Measurements from ENCODE around the gene PARN. TPM values are rescaled to one million over a fixed set of nuclear protein-coding genes. Genes with fewer than 3 reads are reported as not detected.

Gene PARN
- total and polyA plus RNA-seq, 2 of the 4 experiments (the other 2 are of a cell fraction): 24.6 to 25.1 TPM

- H3K9me3 ChIP-seq (ENCODE audit: control insufficient read depth, insufficient read depth, low read length): no peaks in the 10 kb centered on the region
- no peak overlapping the region for H2BK15ac ChIP-seq (ENCODE audit: low read depth, low read length)
- no peak overlapping the region for H2BK20ac ChIP-seq (ENCODE audit: low read depth, low read length)
- TF ChIP-seq ELK1 (IDR thresholded peaks at IDR 0.05; ENCODE audit: borderline replicate concordance, low read depth, low read length) (no peak), POLR2A (IDR thresholded peaks at IDR 0.05; ENCODE audit: low read depth, low read length) (no peak), MXI1 (IDR thresholded peaks at IDR 0.05; ENCODE audit: borderline replicate concordance, low read depth, low read length) (no peak), RFX5 (IDR thresholded peaks at IDR 0.05; ENCODE audit: low read depth, low read length) (no peak), FOS (IDR thresholded peaks at IDR 0.05; ENCODE audit: low read depth, low read length) (no peak), CTCF (conservative IDR thresholded peaks at IDR 0.05; ENCODE audit: low read depth, low read length) (no peak), MAFK (IDR thresholded peaks at IDR 0.05; ENCODE audit: low read depth, low read length) (no peak), BHLHE40 (IDR thresholded peaks at IDR 0.05; ENCODE audit: low read depth, low read length) (no peak), MAZ (IDR thresholded peaks at IDR 0.05; ENCODE audit: borderline replicate concordance, low read depth, low read length) (no peak)
- in situ Hi-C loops (cut with MboI; ENCODE audit: low sequenced_read_pairs): no loop called here
- H4K5ac ChIP-seq (ENCODE audit: low read depth, low read length): no peak overlapping the region
- DNase-seq (no peak), ATAC-seq (ENCODE audit: low read depth) (no peak)
- intact Hi-C loops (cut with micrococcal nuclease): no loop called here
- no peak overlapping the region for H4K8ac ChIP-seq (ENCODE audit: low read depth in 2 of 2, low read length in 2 of 2)
- ChIA-PET POLR2A (ENCODE audit: unreplicated experiment) (no interaction called here), CTCF (no interaction called here)
- no peaks in the 10 kb centered on the region for H3K27me3 ChIP-seq (ENCODE audit: control insufficient read depth, insufficient read depth, low read length)
- H3K14ac ChIP-seq (replicated peaks; ENCODE audit: low read depth, low read length): no peak overlapping the region
- no peak overlapping the region for H3K4me2 ChIP-seq (ENCODE audit: low read depth, low read length)
- no peaks in the 10 kb centered on the region; the same call in 1 of the 2 replicates for H4K20me1 ChIP-seq (ENCODE audit: insufficient read depth, low read length)
- no peak overlapping the region for H2AK5ac ChIP-seq (ENCODE audit: low read depth, low read length)
- peaks cover 4 to 13% of the 10 kb centered on the region in 2 experiments; a peak in 2 of 4 replicates for H3K79me1 ChIP-seq (ENCODE audit: low read depth in 1 of 2, low read length in 2 of 2)
- no peak overlapping the region for H2AFZ ChIP-seq (replicated peaks; ENCODE audit: low read length, poor library complexity)
- no peak overlapping the region for H3K4me3 ChIP-seq (ENCODE audit: insufficient read depth, low read depth, low read length)
- no peak overlapping the region for H2AK9ac ChIP-seq (replicated peaks; ENCODE audit: low read depth, low read length, poor library complexity)
- peaks cover 2% of the 10 kb centered on the region; the same call in 1 of the 2 replicates for H3K36me3 ChIP-seq (ENCODE audit: control insufficient read depth, insufficient read depth, low read length)
- no TSS peak for BruUV-seq (replicated peaks)
- no peak overlapping the region for H2BK5ac ChIP-seq (ENCODE audit: low read depth, low read length, poor library complexity, severe bottlenecking)
- no peak overlapping the region for H2BK120ac ChIP-seq (ENCODE audit: low read depth, low read length)
- H3K4ac ChIP-seq (ENCODE audit: low read depth, low read length): no peak overlapping the region; the same call in 1 of the 2 replicates
- peaks cover 11% of the 10 kb centered on the region for H3K9me1 ChIP-seq (ENCODE audit: insufficient read depth, low read length)
- dilution Hi-C loops (cut with HindIII; ENCODE audit: low sequenced_read_pairs, unreplicated experiment): no loop called here
- no peak overlapping the region for H3K56ac ChIP-seq (ENCODE audit: extremely low read depth, insufficient read depth, low read length)
- WGBS, 2 experiments (ENCODE audit: extremely low coverage in 2 of 2, insufficient read length in 1 of 2): 63 to 100% methylated on average over 2 of the region's 7 CpGs
- no peak overlapping the region for H3K23ac ChIP-seq (ENCODE audit: low read depth, low read length)
- peaks cover 10% of the 10 kb centered on the region for H3K4me1 ChIP-seq (ENCODE audit: control insufficient read depth, insufficient read depth, low read length)
- H3K27ac ChIP-seq (ENCODE audit: insufficient read depth, low read length): no peak overlapping the region
- no peak overlapping the region for H3K18ac ChIP-seq (ENCODE audit: low read depth, low read length)
- no peak overlapping the region for H3K9ac ChIP-seq (ENCODE audit: low read depth, low read length)
- no peak overlapping the region for H4K91ac ChIP-seq (ENCODE audit: insufficient read depth, low read depth, low read length)
Observed at GRCh38 chr16:14496786-14497185, 133.3 kb downstream of the PARN start.
